GM06990 (cell line): Measurements from ENCODE around the gene FARP2.

ENCODE experiments used
- DNase-seq: peaks from one replicate; pipeline ENCODE4 v3.0.0-alpha.2; 2011; ENCODE audit not compliant: insufficient read length; ENCODE audit errors: extremely low read depth
- H3K27me3 ChIP-seq: replicated peaks from 2 replicates; pipeline ENCODE4 v1.6.0; 2011; ENCODE audit warnings: low read length; ENCODE audit not compliant: control insufficient read depth, insufficient read depth
- H3K36me3 ChIP-seq: 2 replicates; pipeline ENCODE4 v1.5.1; 2011; ENCODE audit warnings: low read length; ENCODE audit not compliant: control insufficient read depth, insufficient read depth
- H3K4me3 ChIP-seq: replicated peaks from 2 replicates; pipeline ENCODE4 v1.5.1; 2011; ENCODE audit warnings: low read depth, mild to moderate bottlenecking, control low read depth, low read length
- TF ChIP-seq, protein P1 (sequence below): IDR thresholded peaks from 2 replicates; pipeline ENCODE4 v1.5.1; 2011; ENCODE audit warnings: low read length, control low read depth, mild to moderate bottlenecking, inconsistent platforms; ENCODE audit not compliant: insufficient read depth, poor library complexity, severe bottlenecking

Gene FARP2

DNA sequence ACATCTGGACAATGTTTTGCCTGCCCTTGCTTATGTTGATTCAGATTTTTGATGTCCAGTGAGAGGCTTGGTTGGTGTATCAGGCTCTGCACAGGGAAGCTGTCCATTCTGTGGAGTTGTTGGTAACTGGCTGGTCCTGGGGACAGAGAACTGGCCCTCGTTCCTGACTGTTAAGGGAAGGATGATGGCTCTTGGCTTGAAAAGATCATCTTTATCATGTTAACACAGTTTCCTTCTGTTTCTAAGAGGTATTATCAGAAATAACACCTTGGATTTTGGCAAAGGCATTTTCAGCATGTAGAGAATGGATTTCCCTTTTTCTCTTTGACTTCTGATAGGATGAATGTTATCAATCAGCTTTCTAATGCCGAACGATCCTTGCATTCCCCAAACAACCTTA, 133.0 kb downstream of the FARP2 start:
- Histone ChIP-seq H3K36me3 (peaks cover 18% of the 10 kb centered on the region), H3K27me3 (no peaks in the 10 kb centered on the region), H3K4me3 (no peak overlapping the region)
- DNase-seq: no peak
- TF ChIP-seq, protein P1, sequence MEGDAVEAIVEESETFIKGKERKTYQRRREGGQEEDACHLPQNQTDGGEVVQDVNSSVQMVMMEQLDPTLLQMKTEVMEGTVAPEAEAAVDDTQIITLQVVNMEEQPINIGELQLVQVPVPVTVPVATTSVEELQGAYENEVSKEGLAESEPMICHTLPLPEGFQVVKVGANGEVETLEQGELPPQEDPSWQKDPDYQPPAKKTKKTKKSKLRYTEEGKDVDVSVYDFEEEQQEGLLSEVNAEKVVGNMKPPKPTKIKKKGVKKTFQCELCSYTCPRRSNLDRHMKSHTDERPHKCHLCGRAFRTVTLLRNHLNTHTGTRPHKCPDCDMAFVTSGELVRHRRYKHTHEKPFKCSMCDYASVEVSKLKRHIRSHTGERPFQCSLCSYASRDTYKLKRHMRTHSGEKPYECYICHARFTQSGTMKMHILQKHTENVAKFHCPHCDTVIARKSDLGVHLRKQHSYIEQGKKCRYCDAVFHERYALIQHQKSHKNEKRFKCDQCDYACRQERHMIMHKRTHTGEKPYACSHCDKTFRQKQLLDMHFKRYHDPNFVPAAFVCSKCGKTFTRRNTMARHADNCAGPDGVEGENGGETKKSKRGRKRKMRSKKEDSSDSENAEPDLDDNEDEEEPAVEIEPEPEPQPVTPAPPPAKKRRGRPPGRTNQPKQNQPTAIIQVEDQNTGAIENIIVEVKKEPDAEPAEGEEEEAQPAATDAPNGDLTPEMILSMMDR: no peak

DNA sequence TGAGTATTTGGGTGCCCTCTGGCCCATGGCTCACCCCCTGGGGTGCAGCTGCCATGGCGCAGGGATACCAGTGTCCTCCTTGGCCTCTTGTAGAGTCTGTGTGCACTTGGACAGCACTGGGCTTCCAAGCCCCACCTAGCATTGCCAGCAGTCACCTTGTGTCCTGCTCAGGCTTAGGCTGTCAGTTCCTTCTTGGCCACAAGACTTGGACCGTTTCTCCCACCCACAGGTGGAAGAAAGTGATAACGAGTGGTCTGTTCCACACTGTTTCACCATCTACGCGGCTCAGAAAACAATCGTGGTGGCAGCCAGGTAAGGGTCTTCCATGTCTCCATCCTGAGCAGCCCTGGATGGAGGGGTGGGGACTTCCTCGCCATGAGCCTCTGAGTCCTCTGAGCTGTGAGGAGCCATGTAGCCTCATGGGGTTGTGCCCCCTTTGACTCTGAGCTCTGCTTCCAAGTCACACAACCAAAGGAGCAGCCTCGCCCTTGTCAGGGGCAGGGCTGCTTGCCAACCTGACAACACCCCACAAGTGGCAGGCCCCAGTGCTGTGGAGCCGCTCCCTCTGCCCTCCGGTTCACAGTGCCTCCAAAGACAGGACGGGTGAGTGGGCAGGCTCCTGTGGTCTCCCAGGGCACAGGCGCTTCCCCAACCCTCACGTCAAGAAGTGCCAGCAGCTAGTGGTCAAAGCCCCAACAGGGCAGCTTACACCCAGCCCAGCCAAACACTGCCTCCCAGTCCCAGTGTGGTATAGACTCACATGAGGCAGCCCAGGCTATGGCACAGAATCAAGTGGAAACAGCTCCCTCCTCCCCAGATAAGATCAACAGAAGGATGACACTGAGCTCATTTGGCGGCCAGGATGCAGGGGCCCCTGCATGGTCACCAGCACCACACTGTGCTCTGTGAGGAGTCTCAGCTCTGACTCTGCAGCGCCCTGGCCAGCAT, 133.9 kb downstream of the FARP2 start:
- Histone ChIP-seq H3K36me3 (peaks cover 21% of the 10 kb centered on the region), H3K27me3 (no peaks in the 10 kb centered on the region), H3K4me3 (no peak overlapping the region)
- TF ChIP-seq, protein P1: no peak
- DNase-seq: no peak

DNA sequence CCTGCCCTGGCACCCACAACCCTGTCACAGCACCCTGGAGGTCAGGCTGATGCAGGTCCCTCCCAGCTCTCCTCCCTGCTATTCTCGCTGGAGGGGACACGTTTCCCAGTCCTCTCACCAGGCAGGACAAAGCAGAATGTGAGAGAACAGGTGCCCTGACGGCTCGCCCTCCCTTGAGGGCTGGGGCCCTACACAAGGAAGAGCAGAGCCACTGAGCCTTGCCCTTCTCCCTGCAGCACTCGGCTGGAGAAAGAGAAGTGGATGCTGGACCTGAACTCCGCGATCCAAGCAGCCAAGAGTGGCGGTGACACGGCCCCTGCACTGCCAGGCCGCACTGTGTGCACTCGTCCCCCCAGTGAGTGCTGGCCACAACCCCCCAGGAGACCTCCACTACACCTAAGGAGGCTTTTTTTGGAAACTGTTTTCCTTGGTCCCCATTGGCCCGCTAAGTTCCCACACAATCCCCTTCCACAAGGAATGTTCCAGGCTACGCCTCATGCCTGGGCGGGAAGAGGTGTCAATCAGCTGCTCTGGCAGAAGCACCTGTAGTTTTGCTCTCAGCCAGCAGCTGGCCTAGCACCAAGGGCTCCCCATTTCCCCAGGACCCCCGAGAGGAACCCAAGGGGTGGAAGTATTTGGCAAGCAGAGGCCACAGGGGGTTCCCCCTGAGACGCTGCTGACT, 134.9 kb downstream of the FARP2 start:
- no peak overlapping the region for H3K4me3 ChIP-seq
- no peaks in the 10 kb centered on the region for H3K27me3 ChIP-seq
- H3K36me3 ChIP-seq: peaks cover 24% of the 10 kb centered on the region
- no peak for DNase-seq
- TF ChIP-seq, protein P1: no peak

DNA sequence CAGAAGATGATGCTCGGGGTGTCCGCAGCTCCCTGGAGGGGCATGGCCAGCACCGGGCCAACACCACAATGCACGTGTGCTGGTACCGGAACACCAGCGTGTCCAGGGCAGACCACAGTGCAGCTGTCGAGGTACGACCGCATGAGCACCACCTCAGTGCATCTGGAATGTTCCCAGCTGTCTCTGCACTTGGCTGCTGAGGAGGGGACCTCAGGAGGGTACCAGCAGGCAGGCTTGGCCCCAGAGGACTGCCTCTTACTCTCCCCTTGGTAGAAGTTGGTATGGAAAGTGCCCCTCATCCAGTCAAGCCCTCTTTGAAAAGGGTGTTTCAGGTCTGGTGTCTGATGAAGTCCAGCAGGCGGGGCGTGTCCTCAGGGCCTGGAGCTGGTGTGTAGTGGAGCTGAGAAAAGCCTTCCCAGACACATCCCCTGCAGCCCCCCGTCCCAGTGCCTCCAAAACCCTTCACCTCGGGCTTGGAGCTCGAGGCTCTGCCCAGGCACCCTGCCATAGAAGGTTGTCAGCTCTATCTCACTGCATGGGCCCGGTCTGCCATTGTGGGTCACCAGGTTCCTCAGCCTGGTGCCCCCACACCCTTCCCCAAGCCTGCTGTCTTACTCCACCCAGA, 135.6 kb downstream of the FARP2 start:
- H3K4me3 ChIP-seq: no peak overlapping the region
- H3K27me3 ChIP-seq: no peaks in the 10 kb centered on the region
- TF ChIP-seq, protein P1: no peak
- H3K36me3 ChIP-seq: peaks cover 28% of the 10 kb centered on the region
- no peak for DNase-seq

DNA sequence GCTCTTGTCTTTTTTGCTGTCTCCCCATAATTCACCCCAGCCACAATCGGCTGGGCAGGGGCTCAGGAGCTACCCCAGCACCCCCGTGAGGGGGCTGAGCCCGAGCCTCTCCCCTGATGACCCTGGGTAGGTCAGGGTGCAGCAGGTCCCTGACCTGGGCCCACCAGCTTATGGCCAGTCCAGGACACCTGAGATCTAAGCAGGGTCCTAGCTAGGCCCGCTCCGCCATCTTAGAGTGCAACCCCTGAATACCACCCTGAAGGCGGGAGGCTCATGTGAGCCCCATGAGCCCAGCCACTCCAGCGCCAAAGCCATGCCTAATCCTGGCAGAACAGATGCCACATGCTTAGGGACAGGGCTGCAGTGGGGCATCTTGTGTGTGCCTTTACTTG, 136.1 kb downstream of the FARP2 start:
- peaks cover 28% of the 10 kb centered on the region for H3K36me3 ChIP-seq
- no peak for DNase-seq
- H3K27me3 ChIP-seq: no peaks in the 10 kb centered on the region
- TF ChIP-seq, protein P1: no peak
- no peak overlapping the region for H3K4me3 ChIP-seq
